Keratinocyte (primary cell): ENCODE measurements around the gene UNC13A. TPM values are rescaled to one million over a fixed set of nuclear protein-coding genes. Genes with fewer than 3 reads are reported as not detected.

Experiments used
- DNase-seq: peaks from one replicate; pipeline ENCODE4 v3.0.0-alpha.2; 2011; ENCODE audit warnings: low read depth, missing footprints, low spot score
- FAIRE-seq: peaks from 2 replicates; lab custom pipeline; 2011; peaks lifted over from hg19 to GRCh38; lab: Jason Lieb, UNC
- H2AFZ ChIP-seq: 2 replicates; pipeline ENCODE4 v1.6.0; 2012; ENCODE audit warnings: low read length, control low read depth, inconsistent platforms; ENCODE audit not compliant: control insufficient read depth
- H3K27ac ChIP-seq: 2 replicates; pipeline ENCODE4 v1.5.1; 2011; ENCODE audit warnings: low read length; ENCODE audit not compliant: control insufficient read depth, insufficient read depth
- H3K27me3 ChIP-seq: 3 replicates; pipeline ENCODE4 v1.6.0; 2011; ENCODE audit warnings: low read length; ENCODE audit not compliant: control insufficient read depth, insufficient read depth; ENCODE audit errors: extremely low read depth
- H3K36me3 ChIP-seq, 2 experiments: 2 replicates in 1 of 2; 3 replicates in 1 of 2; pipeline ENCODE4 v1.5.1; 2011; ENCODE audit warnings: low read length in 2 of 2, mild to moderate bottlenecking in 1 of 2; ENCODE audit not compliant: control insufficient read depth in 2 of 2, insufficient read depth in 2 of 2; ENCODE audit errors: extremely low read depth in 1 of 2
- H3K4me1 ChIP-seq: 3 replicates; pipeline ENCODE4 v1.5.1; 2011; ENCODE audit warnings: low read length; ENCODE audit not compliant: control insufficient read depth, insufficient read depth; ENCODE audit errors: extremely low read depth
- H3K4me2 ChIP-seq: 3 replicates; pipeline ENCODE4 v1.6.0; 2011; ENCODE audit warnings: low read depth, low read length; ENCODE audit not compliant: control insufficient read depth, insufficient read depth; ENCODE audit errors: extremely low read depth
- H3K4me3 ChIP-seq, 3 experiments: fragments of 200-600 bp in 1 of 3; sonication (generic) in 1 of 3; 2 replicates in 2 of 3; 3 replicates in 1 of 3; pipeline ENCODE4 v1.5.1; 2011 to 2016; ENCODE audit warnings: low read length in 3 of 3, mild to moderate bottlenecking in 3 of 3, control low read depth in 2 of 3, inconsistent platforms in 1 of 3, low read depth in 1 of 3, mixed read lengths in 1 of 3, mixed run types in 1 of 3, moderate library complexity in 1 of 3; ENCODE audit not compliant: control insufficient read depth in 2 of 3, insufficient read depth in 2 of 3; ENCODE audit errors: extremely low read depth in 1 of 3
- H3K79me2 ChIP-seq: 2 replicates; pipeline ENCODE4 v1.6.0; 2012; ENCODE audit warnings: low read length; ENCODE audit not compliant: control insufficient read depth, insufficient read depth
- H3K9ac ChIP-seq: 3 replicates; pipeline ENCODE4 v1.6.0; 2011; ENCODE audit warnings: low read length; ENCODE audit not compliant: control insufficient read depth, insufficient read depth; ENCODE audit errors: extremely low read depth
- H3K9me1 ChIP-seq: 3 replicates; pipeline ENCODE4 v1.6.0; 2011; ENCODE audit warnings: low read length; ENCODE audit not compliant: control insufficient read depth, insufficient read depth; ENCODE audit errors: extremely low read depth
- H3K9me3 ChIP-seq: 2 replicates; pipeline ENCODE4 v1.5.1; 2012; ENCODE audit warnings: low read depth, low read length; ENCODE audit not compliant: control insufficient read depth
- H4K20me1 ChIP-seq: 3 replicates; pipeline ENCODE4 v1.6.0; 2011; ENCODE audit warnings: low read length; ENCODE audit not compliant: control insufficient read depth, insufficient read depth; ENCODE audit errors: extremely low read depth
- CTCF ChIP-seq, 3 experiments: IDR thresholded peaks in 1 of 3; conservative IDR thresholded peaks in 1 of 3; optimal IDR thresholded peaks in 1 of 3; 2 replicates in 2 of 3; 3 replicates in 1 of 3; pipeline versions ENCODE3 to v1.5.1; 2011; ENCODE audit warnings: low read length in 3 of 3, mild to moderate bottlenecking in 3 of 3, moderate library complexity in 2 of 3, control low read depth in 1 of 3, inconsistent platforms in 1 of 3; ENCODE audit not compliant: insufficient read depth in 2 of 3; ENCODE audit errors: extremely low read depth in 1 of 3
- EZH2 ChIP-seq: IDR thresholded peaks from one replicate; pipeline ENCODE4 v1.6.1; 2012; ENCODE audit warnings: inconsistent platforms, mild to moderate bottlenecking, low read length, moderate library complexity
- dilution Hi-C: fragments of 300-500 bp; cut with MboI; formaldehyde crosslinking; loops from one replicate; pipeline ENCODE4 v1.7.0; 2020; ENCODE audit warnings: low sequenced_read_pairs; ENCODE audit not compliant: extremely low pct_ligation_motif_present
- polyA plus RNA-seq, 5 experiments: library from polyadenylated mRNA; depleted of rRNA in 3 of 5; stranded (reverse) in 3 of 5; stranded (forward) in 1 of 5; unstranded in 1 of 5; fragments of >200 nt; gene quantifications; 1 replicate in 1 of 5; 2 replicates in 3 of 5; 3 replicates in 1 of 5; pipeline versions ENCODE4 v1.2.1 to v1.2.3, GENCODE V29; 2011 to 2012; ENCODE audit warnings: missing spikeins in 2 of 5, low read depth in 1 of 5, low replicate concordance in 1 of 5

UNC13A gene
- polyA plus RNA-seq, 1 donor (not counting 4 experiments of a cell fraction or from before 2014, with no cell fraction given): under 0.01 TPM

- DNase-seq: no peak
- Histone ChIP-seq H3K36me3 (no peaks in the 10 kb centered on the region), H2AFZ (no peak overlapping the region), H3K9me3 (no peaks in the 10 kb centered on the region), H3K4me3 (no peak overlapping the region), H3K9ac (no peak overlapping the region), H3K27me3 (peaks cover 7% of the 10 kb centered on the region), H3K79me2 (no peaks in the 10 kb centered on the region), H3K4me2 (no peak overlapping the region), H3K4me1 (no peaks in the 10 kb centered on the region), H4K20me1 (no peaks in the 10 kb centered on the region), H3K27ac (no peak overlapping the region), H3K9me1 (no peaks in the 10 kb centered on the region)
- FAIRE-seq: no peak
- TF ChIP-seq CTCF (optimal IDR thresholded peaks at IDR 0.05 in 1 of 3, IDR thresholded peaks at IDR 0.05 in 1 of 3, conservative IDR thresholded peaks at IDR 0.05 in 1 of 3; ENCODE audit: extremely low read depth in 1 of 3, insufficient read depth in 2 of 3, low read length in 3 of 3) (no peak), EZH2 (no peak)
- dilution Hi-C loops: no loop called here
Measured at GRCh38 chr19:17648786-17649185, 39.4 kb downstream of the UNC13A start.

DNA sequence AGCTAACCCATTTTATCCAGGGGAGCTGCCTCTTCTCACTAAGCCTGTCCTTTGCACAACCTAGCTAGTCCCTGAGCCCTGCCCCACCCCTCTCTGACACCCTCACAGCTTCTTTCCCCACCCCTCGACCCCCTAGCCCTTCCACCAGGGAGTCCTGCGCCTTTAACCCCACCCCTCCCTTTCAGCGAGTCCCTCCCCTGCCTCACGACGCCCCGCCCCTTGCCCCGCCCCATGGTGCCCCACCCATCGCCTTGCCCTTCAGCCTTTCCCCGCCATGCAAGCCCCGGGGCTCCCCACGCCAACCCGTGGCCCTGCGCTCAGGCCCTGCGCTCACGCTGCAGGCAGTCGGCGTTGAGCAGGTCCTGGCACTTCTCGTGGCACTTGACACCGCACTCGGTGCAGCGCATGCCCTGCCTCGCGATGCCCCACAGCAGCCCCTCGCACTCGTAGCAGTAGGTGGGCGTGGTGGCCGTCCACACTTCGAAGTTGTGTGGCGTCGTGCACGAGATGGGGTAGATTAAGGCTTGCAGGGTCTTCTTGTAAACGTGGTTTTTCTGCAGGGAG lies 40.0 kb downstream of the UNC13A start:
- TF ChIP-seq CTCF (optimal IDR thresholded peaks at IDR 0.05 in 1 of 3, IDR thresholded peaks at IDR 0.05 in 1 of 3, conservative IDR thresholded peaks at IDR 0.05 in 1 of 3; ENCODE audit: extremely low read depth in 1 of 3, insufficient read depth in 2 of 3, low read length in 3 of 3) (no peak), EZH2 (no peak)
- no peak overlapping the region for H2AFZ ChIP-seq
- no peaks in the 10 kb centered on the region for H3K79me2 ChIP-seq
- H3K9me3 ChIP-seq: no peaks in the 10 kb centered on the region
- no peaks in the 10 kb centered on the region for H4K20me1 ChIP-seq
- H3K4me3 ChIP-seq: no peak overlapping the region
- H3K27me3 ChIP-seq: peaks cover 7% of the 10 kb centered on the region
- dilution Hi-C loops: no loop called here
- DNase-seq (no peak), FAIRE-seq (no peak)
- no peaks in the 10 kb centered on the region for H3K36me3 ChIP-seq
- no peaks in the 10 kb centered on the region for H3K4me1 ChIP-seq
- H3K9me1 ChIP-seq: no peaks in the 10 kb centered on the region
- no peak overlapping the region for H3K4me2 ChIP-seq
- H3K9ac ChIP-seq: no peak overlapping the region
- H3K27ac ChIP-seq: no peak overlapping the region
